Measurements from ENCODE around the gene RHOF. TPM values are rescaled to one million over a fixed set of nuclear protein-coding genes. Genes with fewer than 3 reads are reported as not detected.
A peak's percentile ranks its signal among the peaks of the same experiment; 100 is the strongest.

The RHOF gene
- total and polyA plus RNA-seq, 2 of the 13 experiments (the other 11 are each of a cell fraction or from before 2014, with no cell fraction given), result 14.6 to 32.2 TPM

- TF ChIP-seq NFYB (CRISPR knock-in tag; IDR thresholded peaks at IDR 0.05) (peak; percentile 73), KAT2B (IDR thresholded peaks at IDR 0.05; ENCODE audit: borderline replicate concordance, low read depth, low read length) (no peak), ZNF839 (CRISPR knock-in tag; IDR thresholded peaks at IDR 0.05; ENCODE audit: borderline replicate concordance) (no peak), HNF1A (IDR thresholded peaks at IDR 0.05; ENCODE audit: low read depth) (no peak), HNF1A (CRISPR knock-in tag; IDR thresholded peaks at IDR 0.05; ENCODE audit: borderline replicate concordance) (peak; percentile 71; the same call in 1 of the 2 replicates), ZNF720 (CRISPR knock-in tag; IDR thresholded peaks at IDR 0.05) (no peak), SIN3B (IDR thresholded peaks at IDR 0.05; ENCODE audit: low read length) (no peak), ZSCAN12 (CRISPR knock-in tag; IDR thresholded peaks at IDR 0.05) (no peak), KDM2A (CRISPR knock-in tag; IDR thresholded peaks at IDR 0.05; ENCODE audit: borderline replicate concordance, low read depth) (peak; percentile 92), TBP (CRISPR knock-in tag; IDR thresholded peaks at IDR 0.05) (no peak), ZNF580 (CRISPR knock-in tag; IDR thresholded peaks at IDR 0.05; ENCODE audit: borderline replicate concordance, low read depth) (0 out of 2 replicates have a peak, but pooled peaks have one; percentile 61), FOXC1 (CRISPR knock-in tag; IDR thresholded peaks at IDR 0.05; ENCODE audit: borderline replicate concordance) (no peak; the same call in 1 of the 2 replicates), SMAD1 (CRISPR knock-in tag; IDR thresholded peaks at IDR 0.05; ENCODE audit: borderline replicate concordance, low read depth) (no peak), ZNF777 (CRISPR knock-in tag; IDR thresholded peaks at IDR 0.05) (peak; percentile 10; the same call in 1 of the 2 replicates)
- TF ChIP-seq, protein P1, sequence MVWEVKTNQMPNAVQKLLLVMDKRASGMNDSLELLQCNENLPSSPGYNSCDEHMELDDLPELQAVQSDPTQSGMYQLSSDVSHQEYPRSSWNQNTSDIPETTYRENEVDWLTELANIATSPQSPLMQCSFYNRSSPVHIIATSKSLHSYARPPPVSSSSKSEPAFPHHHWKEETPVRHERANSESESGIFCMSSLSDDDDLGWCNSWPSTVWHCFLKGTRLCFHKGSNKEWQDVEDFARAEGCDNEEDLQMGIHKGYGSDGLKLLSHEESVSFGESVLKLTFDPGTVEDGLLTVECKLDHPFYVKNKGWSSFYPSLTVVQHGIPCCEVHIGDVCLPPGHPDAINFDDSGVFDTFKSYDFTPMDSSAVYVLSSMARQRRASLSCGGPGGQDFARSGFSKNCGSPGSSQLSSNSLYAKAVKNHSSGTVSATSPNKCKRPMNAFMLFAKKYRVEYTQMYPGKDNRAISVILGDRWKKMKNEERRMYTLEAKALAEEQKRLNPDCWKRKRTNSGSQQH (CRISPR knock-in tag; IDR thresholded peaks at IDR 0.05; ENCODE audit: low read depth), result no peak
- TF ChIP-seq, protein P2, sequence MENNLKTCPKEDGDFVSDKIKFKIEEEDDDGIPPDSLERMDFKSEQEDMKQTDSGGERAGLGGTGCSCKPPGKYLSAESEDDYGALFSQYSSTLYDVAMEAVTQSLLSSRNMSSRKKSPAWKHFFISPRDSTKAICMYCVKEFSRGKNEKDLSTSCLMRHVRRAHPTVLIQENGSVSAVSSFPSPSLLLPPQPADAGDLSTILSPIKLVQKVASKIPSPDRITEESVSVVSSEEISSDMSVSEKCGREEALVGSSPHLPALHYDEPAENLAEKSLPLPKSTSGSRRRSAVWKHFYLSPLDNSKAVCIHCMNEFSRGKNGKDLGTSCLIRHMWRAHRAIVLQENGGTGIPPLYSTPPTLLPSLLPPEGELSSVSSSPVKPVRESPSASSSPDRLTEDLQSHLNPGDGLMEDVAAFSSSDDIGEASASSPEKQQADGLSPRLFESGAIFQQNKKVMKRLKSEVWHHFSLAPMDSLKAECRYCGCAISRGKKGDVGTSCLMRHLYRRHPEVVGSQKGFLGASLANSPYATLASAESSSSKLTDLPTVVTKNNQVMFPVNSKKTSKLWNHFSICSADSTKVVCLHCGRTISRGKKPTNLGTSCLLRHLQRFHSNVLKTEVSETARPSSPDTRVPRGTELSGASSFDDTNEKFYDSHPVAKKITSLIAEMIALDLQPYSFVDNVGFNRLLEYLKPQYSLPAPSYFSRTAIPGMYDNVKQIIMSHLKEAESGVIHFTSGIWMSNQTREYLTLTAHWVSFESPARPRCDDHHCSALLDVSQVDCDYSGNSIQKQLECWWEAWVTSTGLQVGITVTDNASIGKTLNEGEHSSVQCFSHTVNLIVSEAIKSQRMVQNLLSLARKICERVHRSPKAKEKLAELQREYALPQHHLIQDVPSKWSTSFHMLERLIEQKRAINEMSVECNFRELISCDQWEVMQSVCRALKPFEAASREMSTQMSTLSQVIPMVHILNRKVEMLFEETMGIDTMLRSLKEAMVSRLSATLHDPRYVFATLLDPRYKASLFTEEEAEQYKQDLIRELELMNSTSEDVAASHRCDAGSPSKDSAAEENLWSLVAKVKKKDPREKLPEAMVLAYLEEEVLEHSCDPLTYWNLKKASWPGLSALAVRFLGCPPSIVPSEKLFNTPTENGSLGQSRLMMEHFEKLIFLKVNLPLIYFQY (CRISPR knock-in tag; IDR thresholded peaks at IDR 0.05; ENCODE audit: borderline replicate concordance), result peak; percentile 81; the same call in 1 of the 2 replicates
- TF ChIP-seq, protein P3, sequence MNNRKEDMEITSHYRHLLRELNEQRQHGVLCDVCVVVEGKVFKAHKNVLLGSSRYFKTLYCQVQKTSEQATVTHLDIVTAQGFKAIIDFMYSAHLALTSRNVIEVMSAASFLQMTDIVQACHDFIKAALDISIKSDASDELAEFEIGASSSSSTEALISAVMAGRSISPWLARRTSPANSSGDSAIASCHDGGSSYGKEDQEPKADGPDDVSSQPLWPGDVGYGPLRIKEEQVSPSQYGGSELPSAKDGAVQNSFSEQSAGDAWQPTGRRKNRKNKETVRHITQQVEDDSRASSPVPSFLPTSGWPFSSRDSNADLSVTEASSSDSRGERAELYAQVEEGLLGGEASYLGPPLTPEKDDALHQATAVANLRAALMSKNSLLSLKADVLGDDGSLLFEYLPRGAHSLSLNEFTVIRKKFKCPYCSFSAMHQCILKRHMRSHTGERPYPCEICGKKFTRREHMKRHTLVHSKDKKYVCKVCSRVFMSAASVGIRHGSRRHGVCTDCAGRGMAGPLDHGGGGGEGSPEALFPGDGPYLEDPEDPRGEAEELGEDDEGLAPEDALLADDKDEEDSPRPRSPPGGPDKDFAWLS (CRISPR knock-in tag; IDR thresholded peaks at IDR 0.05; ENCODE audit: borderline replicate concordance), result no peak
Measured at GRCh38 chr12:121796855-121797751, 3.6 kb upstream of the RHOF start (continued).

Data from HepG2 (cell line).